Fibroblast of lung (primary cell): ENCODE results near the gene CRACDL.

ENCODE experiments used
- EZH2 ChIP-seq: IDR thresholded peaks from 2 replicates; pipeline ENCODE4 v1.5.1; 2012; ENCODE audit warnings: low read length, control low read depth, mild to moderate bottlenecking; ENCODE audit errors: missing control alignments
- TF ChIP-seq, protein P1 (sequence below), 2 donors: IDR thresholded peaks in 1 of 2; conservative IDR thresholded peaks in 1 of 2; 1 replicate in 1 of 2; 2 replicates in 1 of 2; pipeline ENCODE4 v1.5.1; 2011 to 2012; ENCODE audit warnings: low read length in 2 of 2, control low read depth in 1 of 2, inconsistent platforms in 1 of 2, low read depth in 1 of 2, mild to moderate bottlenecking in 1 of 2

DNA sequence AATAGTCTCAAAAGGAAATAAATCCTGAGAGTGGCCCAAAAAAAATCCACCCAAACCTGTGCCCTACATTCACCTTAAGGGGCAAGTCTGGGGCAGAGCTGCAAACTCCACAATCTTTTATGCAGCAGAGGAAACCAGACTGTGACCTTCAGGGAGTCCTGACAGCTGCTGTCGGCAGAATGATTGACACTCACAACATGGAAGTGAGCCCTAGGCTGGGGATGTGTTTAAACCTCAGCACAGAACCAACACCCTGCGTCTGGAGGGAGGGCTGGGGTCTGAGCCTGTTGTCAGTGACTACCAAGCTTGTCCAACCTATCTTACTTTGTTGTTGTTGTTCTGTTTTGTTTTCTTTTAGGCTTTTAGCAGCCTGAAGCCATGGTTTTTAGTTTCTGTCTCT is 39.6 kb downstream of the CRACDL start:
- TF ChIP-seq, protein P1, sequence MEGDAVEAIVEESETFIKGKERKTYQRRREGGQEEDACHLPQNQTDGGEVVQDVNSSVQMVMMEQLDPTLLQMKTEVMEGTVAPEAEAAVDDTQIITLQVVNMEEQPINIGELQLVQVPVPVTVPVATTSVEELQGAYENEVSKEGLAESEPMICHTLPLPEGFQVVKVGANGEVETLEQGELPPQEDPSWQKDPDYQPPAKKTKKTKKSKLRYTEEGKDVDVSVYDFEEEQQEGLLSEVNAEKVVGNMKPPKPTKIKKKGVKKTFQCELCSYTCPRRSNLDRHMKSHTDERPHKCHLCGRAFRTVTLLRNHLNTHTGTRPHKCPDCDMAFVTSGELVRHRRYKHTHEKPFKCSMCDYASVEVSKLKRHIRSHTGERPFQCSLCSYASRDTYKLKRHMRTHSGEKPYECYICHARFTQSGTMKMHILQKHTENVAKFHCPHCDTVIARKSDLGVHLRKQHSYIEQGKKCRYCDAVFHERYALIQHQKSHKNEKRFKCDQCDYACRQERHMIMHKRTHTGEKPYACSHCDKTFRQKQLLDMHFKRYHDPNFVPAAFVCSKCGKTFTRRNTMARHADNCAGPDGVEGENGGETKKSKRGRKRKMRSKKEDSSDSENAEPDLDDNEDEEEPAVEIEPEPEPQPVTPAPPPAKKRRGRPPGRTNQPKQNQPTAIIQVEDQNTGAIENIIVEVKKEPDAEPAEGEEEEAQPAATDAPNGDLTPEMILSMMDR (conservative IDR thresholded peaks at IDR 0.05 in 1 of 2, IDR thresholded peaks at IDR 0.05 in 1 of 2; ENCODE audit: low read depth in 1 of 2, low read length in 2 of 2): no peak
- TF ChIP-seq EZH2: no peak
